Cardiac septum (tissue), 1 donor: ENCODE measurements around the gene CTNNA3. TPM values are rescaled to one million over a fixed set of nuclear protein-coding genes. Genes with fewer than 3 reads are reported as not detected.

Experiments used
- DNase-seq: peaks from one replicate; pipeline ENCODE4 v3.0.0-alpha.2; 2020; ENCODE audit warnings: low spot score
- intact Hi-C: fragments of 100-400 bp; cut with DNase I; formaldehyde crosslinking; loops from one replicate; pipeline ENCODE4 v1.14.0; 2022
- total RNA-seq: library from RNA; stranded (reverse); fragmentation: NEBNext Ultra II Directional; extraction: Animal tissue kit (Norgen Biotek cat#: 25700); gene quantifications from one replicate; pipeline ENCODE4 v1.2.1, GENCODE V29; 2021
- donor health status: DM: no; HTN: no; CAD: no.

CTNNA3 gene
- total RNA-seq, 1 donor from 2014 or later, result 198 TPM

- DNase-seq, result no peak
- intact Hi-C loops, result no loop called here
Observed at GRCh38 chr10:66999762-67000545, 696.0 kb downstream of the CTNNA3 start.

GRCh38 chr10:66996996-66997395 is 699.0 kb downstream of the CTNNA3 start:
- intact Hi-C loops, result no loop called here
- DNase-seq, result no peak

- intact Hi-C loops, result no loop called here
- no peak for DNase-seq
Observed at GRCh38 chr10:66990143-66990830, 705.7 kb downstream of the CTNNA3 start.

DNA sequence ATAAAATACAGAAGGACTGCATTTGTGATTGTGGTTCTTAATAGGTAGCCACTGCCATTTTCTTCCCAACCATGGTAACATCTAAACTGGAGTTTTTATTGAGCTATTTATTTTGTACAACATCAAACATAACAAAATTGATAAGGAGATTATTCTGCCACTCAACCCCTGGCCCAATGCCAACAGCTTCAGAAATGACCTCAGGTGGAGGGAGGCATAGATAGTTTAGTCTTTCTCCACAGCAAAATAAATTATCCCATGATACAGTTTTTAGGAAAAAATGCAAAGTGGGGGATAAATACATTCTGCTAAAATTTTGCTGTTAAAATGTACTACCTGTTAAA is 712.5 kb downstream of the CTNNA3 start:
- intact Hi-C loops, result no loop called here
- no peak for DNase-seq

DNA sequence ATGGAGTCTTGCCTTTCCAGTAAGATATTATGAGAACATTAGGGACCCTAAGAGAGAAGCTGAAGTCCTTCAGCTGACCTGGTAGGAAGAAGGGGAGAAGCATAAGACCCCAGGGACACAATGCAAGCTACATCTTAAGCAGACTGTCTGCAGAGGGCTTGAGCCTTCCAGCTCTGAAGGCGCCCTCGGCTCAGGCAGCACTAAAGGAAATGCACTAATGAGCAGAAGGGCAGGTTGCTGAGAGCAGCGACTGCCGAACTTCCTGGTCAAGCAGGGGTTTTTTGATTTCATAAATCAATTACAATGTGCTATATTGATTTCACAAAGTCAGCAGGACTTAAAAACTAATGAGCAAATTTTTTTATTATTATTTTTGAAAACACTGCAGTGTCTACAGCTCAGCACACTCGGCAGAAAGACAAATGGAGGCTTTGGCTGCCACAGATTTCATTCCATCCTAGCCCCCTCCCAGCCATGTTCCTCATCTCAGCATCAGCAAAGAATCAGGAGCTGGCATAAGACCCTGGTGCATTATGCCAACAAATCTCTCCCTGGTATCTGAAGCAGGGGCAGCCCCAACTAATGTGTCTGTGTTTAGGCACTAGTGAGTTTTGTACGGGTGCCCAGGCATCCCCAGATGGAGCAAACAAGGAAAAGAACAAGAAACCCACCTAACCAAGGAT is 713.1 kb downstream of the CTNNA3 start:
- DNase-seq, result no peak
- intact Hi-C loops, result no loop called here

GRCh38 chr10:66982053-66982420 is 714.0 kb downstream of the CTNNA3 start:
- DNase-seq, result no peak
- intact Hi-C loops, result no loop called here

DNA sequence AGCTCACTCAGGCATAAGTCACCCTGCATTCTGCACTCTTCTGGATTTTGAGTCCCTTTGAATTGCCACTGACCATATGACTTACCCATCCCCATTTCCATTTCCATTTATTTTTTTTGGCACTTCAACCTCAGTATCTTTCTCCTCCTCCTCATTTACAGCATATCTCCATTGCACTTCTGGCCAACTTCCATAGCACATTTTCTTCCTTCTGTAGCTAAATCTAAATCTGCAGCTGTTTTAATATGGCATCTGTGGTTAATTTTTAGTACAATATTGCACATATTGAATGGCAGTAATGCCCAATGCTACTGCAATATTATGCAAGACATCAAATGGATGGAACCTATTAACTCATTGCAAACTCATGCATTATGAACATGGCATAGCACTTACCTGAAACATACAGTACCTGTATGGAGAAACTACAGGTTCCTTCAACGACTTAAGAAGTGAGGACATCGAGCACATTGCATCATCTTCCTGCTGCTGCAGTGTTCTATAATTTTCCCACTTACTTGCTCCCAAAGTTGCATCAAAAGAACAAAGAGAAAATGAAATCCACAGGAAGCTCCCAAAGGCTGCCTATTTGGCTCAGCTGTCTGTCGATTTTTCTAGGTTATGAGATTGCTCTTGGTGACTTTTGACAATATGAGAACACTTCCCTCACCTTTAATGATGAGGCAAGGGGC is 714.5 kb downstream of the CTNNA3 start:
- no peak for DNase-seq
- intact Hi-C loops, result no loop called here

DNA sequence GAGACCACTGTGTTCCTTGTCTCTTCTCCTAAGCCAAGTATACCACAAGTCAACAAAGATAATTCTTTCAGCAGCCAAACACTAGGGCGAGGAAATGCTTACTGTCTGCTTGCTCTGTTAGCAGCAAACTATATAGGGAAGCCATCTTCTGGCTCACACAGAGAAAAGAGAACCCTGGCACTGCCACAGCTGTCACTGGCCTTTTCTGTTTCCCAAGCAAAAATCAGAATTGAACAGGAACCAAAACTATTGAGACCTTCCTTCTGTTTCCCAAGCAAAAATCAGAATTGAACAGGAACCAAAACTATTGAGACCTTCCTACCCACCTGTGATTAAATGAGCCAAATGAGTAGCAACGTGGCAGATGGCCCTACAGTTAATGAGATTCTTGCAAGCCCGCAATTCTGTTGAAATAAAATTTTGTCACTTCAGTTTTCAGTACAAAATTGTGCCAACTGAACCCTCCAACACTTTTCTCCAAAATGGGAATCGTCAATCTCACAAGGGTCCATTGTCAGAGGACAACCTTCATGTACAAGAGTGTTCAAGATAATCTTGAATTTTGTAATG is 715.7 kb downstream of the CTNNA3 start:
- DNase-seq, result no peak
- intact Hi-C loops, result no loop called here

- intact Hi-C loops, result no loop called here
Observed at GRCh38 chr10:66964946-66965345, 731.0 kb downstream of the CTNNA3 start.

GRCh38 chr10:66958466-66958865 is 737.5 kb downstream of the CTNNA3 start:
- intact Hi-C loops, result no loop called here
- no peak for DNase-seq

More at GRCh38 chr10:66964946-66965345, 731.0 kb downstream of the CTNNA3 start:
- no peak for DNase-seq

GRCh38 chr10:66951896-66952295 is 744.1 kb downstream of the CTNNA3 start:
- intact Hi-C loops, result no loop called here
- no peak for DNase-seq

DNA sequence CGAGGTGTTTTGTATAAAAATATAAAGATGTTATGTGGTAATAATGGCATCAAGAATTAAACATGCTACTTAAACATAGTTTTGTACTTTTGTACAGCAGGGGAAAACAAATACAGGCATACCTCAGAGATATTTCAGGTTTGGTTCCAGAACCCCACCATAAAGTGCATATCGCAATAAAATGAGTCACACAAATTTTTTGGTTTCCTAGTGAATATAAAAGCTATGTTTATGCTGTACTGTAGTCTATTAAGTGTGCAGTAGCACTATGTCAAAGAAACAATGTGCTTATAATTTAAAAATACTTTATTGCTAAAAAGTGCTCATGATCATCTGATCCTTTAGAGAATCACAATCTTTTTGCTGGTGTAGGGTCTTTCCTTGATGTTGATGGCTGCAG is 752.4 kb downstream of the CTNNA3 start:
- intact Hi-C loops, result no loop called here
- no peak for DNase-seq

GRCh38 chr10:66942407-66942806 is 753.6 kb downstream of the CTNNA3 start:
- intact Hi-C loops, result no loop called here

GRCh38 chr10:66941491-66941890 is 754.5 kb downstream of the CTNNA3 start:
- no peak for DNase-seq
- intact Hi-C loops, result no loop called here

More at GRCh38 chr10:66942407-66942806, 753.6 kb downstream of the CTNNA3 start:
- no peak for DNase-seq

- no peak for DNase-seq
- intact Hi-C loops, result no loop called here
Observed at GRCh38 chr10:66940965-66941364, 755.0 kb downstream of the CTNNA3 start.

DNA sequence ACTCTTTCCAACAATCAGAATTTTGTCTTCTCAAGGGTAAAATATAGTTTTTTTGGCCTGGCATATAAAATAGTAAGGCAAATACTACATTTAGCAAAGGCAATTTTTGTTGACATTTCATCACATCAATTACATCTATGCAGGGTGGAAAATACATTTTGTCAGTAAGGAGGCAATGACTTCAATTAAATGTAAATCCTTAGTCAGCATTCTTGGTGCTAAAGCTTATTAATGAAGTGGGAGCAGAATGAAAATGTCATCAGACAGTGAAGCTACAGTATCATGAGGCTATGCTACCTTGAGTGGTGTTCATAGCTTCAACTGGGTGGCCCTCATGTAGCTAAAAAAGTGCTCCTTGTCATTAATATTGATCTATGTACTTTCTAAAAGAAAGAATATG is 761.3 kb downstream of the CTNNA3 start:
- intact Hi-C loops, result no loop called here
- DNase-seq, result no peak

GRCh38 chr10:66931949-66932343 is 764.0 kb downstream of the CTNNA3 start:
- intact Hi-C loops, result no loop called here
- no peak for DNase-seq

DNA sequence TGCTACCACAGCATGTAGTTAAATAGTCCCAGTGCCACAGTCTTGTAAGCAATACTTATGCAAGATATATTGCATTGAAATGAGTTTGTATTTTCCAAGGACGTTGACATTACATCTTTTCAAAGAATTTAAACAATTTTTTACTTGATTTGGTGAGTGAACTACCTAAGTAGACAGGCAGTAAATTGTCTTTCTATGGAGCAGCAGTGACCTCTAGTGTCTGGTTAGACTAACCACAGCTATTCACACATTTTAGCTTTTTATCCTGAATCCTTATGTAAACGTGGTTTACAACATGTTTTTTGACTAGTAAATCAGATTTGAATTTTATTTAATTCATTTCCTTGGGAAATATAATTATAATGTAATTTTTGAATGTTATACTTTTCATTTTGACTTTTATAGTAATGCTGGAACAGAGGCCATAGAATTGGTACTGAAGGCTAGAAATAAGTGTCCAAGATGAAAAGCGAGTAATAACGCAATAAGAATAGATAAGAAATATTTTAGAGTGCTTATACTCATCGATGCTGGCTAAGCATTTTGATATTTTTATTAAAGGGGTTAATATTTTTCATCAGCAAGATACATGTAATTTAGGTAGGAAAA is 764.6 kb downstream of the CTNNA3 start:
- intact Hi-C loops, result no loop called here
- no peak for DNase-seq

DNA sequence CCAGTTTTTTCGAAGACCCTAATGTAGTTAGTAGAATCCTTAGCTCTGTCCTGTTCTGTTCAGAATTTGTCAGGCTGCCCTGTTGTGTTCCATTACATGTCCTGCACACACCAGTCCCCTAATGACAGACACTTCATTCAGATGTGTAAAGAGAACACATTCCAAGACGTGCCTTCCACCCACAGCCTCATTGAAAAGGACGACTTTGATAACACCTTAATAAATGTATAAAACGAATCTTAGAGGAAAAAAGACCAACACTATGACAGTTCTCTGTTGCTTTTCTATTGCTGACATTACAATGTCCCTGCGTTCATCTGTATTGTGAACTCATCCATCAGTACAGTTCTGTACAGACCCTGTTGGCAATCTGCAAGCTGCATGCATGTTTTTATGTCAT is 766.6 kb downstream of the CTNNA3 start:
- no peak for DNase-seq

More for the DNA sequence above, 766.6 kb downstream of the CTNNA3 start:
- intact Hi-C loops, result no loop called here
